IMR-90 (cell line): ENCODE results near the gene MYO1D.

ENCODE experiments used
- BHLHE40 ChIP-seq: fragments of 150-350 bp; IDR thresholded peaks from 2 replicates; pipeline ENCODE4 v1.6.1; 2016; ENCODE audit warnings: mild to moderate bottlenecking, low read depth, low read length
- MAFK ChIP-seq: IDR thresholded peaks from 2 replicates; pipeline ENCODE4 v1.6.1; 2012; ENCODE audit warnings: low read depth, low read length, improper control_type of control experiment
- POLR2A ChIP-seq: IDR thresholded peaks from 2 replicates; pipeline ENCODE4 v1.6.1; 2012; ENCODE audit warnings: mild to moderate bottlenecking, low read depth, low read length
- RFX5 ChIP-seq: IDR thresholded peaks from 2 replicates; pipeline ENCODE4 v1.8.0; 2012; ENCODE audit warnings: low read depth, mild to moderate bottlenecking, low read length, moderate library complexity
- TF ChIP-seq, protein P1 (sequence below): conservative IDR thresholded peaks from 2 replicates; pipeline ENCODE4 v1.5.1; 2012; ENCODE audit warnings: mild to moderate bottlenecking, low read depth, low read length, improper control_type of control experiment
- TF ChIP-seq, protein P2 (sequence below): fragments of 150-350 bp; IDR thresholded peaks from 2 replicates; pipeline ENCODE4 v1.6.1; 2017; ENCODE audit warnings: mild to moderate bottlenecking, antibody characterized with exemption, low read length, low read depth

DNA sequence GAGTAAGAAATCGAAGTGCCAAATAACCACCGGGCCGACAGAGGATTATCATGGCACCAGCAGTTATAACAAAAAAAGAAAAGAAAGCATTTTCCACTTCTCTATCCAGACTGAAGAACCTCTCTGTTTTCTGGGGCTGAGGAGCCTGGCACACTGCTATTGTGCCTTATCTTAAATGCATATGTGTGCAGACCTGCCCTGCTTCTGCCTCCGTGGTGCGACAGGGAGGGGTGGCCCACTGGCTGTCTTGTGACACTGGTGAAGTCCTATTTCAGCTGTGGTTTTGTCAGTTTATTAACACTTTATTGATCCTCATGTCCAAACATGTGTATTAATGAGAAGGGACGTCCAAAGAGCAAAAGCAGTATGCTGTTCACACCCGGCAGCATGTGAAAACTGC, 334.7 kb downstream of the MYO1D start:
- TF ChIP-seq, protein P1, sequence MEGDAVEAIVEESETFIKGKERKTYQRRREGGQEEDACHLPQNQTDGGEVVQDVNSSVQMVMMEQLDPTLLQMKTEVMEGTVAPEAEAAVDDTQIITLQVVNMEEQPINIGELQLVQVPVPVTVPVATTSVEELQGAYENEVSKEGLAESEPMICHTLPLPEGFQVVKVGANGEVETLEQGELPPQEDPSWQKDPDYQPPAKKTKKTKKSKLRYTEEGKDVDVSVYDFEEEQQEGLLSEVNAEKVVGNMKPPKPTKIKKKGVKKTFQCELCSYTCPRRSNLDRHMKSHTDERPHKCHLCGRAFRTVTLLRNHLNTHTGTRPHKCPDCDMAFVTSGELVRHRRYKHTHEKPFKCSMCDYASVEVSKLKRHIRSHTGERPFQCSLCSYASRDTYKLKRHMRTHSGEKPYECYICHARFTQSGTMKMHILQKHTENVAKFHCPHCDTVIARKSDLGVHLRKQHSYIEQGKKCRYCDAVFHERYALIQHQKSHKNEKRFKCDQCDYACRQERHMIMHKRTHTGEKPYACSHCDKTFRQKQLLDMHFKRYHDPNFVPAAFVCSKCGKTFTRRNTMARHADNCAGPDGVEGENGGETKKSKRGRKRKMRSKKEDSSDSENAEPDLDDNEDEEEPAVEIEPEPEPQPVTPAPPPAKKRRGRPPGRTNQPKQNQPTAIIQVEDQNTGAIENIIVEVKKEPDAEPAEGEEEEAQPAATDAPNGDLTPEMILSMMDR: no peak
- TF ChIP-seq MAFK (no peak), BHLHE40 (no peak), POLR2A (no peak), RFX5 (no peak)
- TF ChIP-seq, protein P2, sequence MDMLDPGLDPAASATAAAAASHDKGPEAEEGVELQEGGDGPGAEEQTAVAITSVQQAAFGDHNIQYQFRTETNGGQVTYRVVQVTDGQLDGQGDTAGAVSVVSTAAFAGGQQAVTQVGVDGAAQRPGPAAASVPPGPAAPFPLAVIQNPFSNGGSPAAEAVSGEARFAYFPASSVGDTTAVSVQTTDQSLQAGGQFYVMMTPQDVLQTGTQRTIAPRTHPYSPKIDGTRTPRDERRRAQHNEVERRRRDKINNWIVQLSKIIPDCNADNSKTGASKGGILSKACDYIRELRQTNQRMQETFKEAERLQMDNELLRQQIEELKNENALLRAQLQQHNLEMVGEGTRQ: no peak
